Karpas-422 (cell line): ENCODE measurements around the gene NOL4L. TPM values are rescaled to one million over a fixed set of nuclear protein-coding genes. Genes with fewer than 3 reads are reported as not detected.

ENCODE experiments used
- DNase-seq: peaks from one replicate; pipeline ENCODE4 v3.0.0-alpha.2; 2015
- H2AFZ ChIP-seq: fragments of 200-600 bp; sonication (generic); 2 replicates; pipeline ENCODE4 v1.6.1; 2014; ENCODE audit warnings: antibody characterized with exemption, low read length, mixed read lengths
- H3K27ac ChIP-seq: fragments of 200-600 bp; sonication (generic); 2 replicates; pipeline ENCODE4 v1.5.1; 2014; ENCODE audit warnings: mild to moderate bottlenecking, low read length, moderate library complexity
- H3K27me3 ChIP-seq: fragments of 200-600 bp; sonication (generic); 2 replicates; pipeline ENCODE4 v1.6.1; 2014; ENCODE audit warnings: low read length, mixed read lengths
- H3K36me3 ChIP-seq: fragments of 200-600 bp; sonication (generic); 2 replicates; pipeline ENCODE4 v1.6.1; 2014; ENCODE audit warnings: low read length, mixed read lengths; ENCODE audit not compliant: insufficient read depth
- H3K4me1 ChIP-seq: fragments of 200-600 bp; sonication (generic); 2 replicates; pipeline ENCODE4 v1.6.1; 2014; ENCODE audit warnings: mild to moderate bottlenecking, low read length, mixed read lengths
- H3K4me2 ChIP-seq: fragments of 200-600 bp; sonication (generic); 2 replicates; pipeline ENCODE4 v1.6.1; 2014; ENCODE audit warnings: low read length, low read depth, mild to moderate bottlenecking; ENCODE audit not compliant: poor library complexity, severe bottlenecking
- H3K4me3 ChIP-seq: fragments of 200-600 bp; sonication (generic); 2 replicates; pipeline ENCODE4 v1.5.1; 2014; ENCODE audit warnings: mild to moderate bottlenecking, antibody characterized with exemption, low read length, mixed read lengths
- H3K79me2 ChIP-seq: fragments of 200-600 bp; sonication (generic); 2 replicates; pipeline ENCODE4 v1.6.1; 2014; ENCODE audit warnings: mild to moderate bottlenecking, low read length, mixed read lengths
- H3K9ac ChIP-seq: fragments of 200-600 bp; sonication (generic); 2 replicates; pipeline ENCODE4 v1.6.0; 2014; ENCODE audit warnings: low read length
- H3K9me2 ChIP-seq: fragments of 200-600 bp; sonication (generic), shearing (Covaris generic); replicated peaks from 2 replicates; pipeline ENCODE4 v1.6.0; 2014; ENCODE audit warnings: mild to moderate bottlenecking, low read length, moderate library complexity; ENCODE audit not compliant: insufficient read depth
- H3K9me3 ChIP-seq: fragments of 300-700, 200-600 bp; sonication (generic); 2 replicates; pipeline ENCODE4 v1.6.1; 2014; ENCODE audit warnings: low read length, mixed read lengths
- H4K20me1 ChIP-seq: fragments of 200-600 bp; sonication (generic); 2 replicates; pipeline ENCODE4 v1.6.1; 2014; ENCODE audit warnings: mild to moderate bottlenecking, antibody characterized with exemption, low read length, low read depth; ENCODE audit not compliant: insufficient read depth
- total RNA-seq: library from RNA; depleted of rRNA; stranded (reverse); fragments of >200 nt; shearing (Covaris generic); gene quantifications from 2 replicates; pipeline ENCODE4 v1.2.3, GENCODE V29; 2014; ENCODE audit warnings: low replicate concordance

Gene NOL4L
- total RNA-seq, 1 experiment from 2014 or later, result 1.5 TPM

- Histone ChIP-seq H3K4me2 (no peak overlapping the region), H3K36me3 (no peaks in the 10 kb centered on the region), H3K27me3 (no peaks in the 10 kb centered on the region), H3K27ac (no peak overlapping the region), H3K9me2 (no peaks in the 10 kb centered on the region), H3K4me3 (no peak overlapping the region), H3K4me1 (peaks cover 8% of the 10 kb centered on the region), H4K20me1 (no peaks in the 10 kb centered on the region), H3K9ac (no peak overlapping the region), H3K9me3 (no peaks in the 10 kb centered on the region), H2AFZ (no peak overlapping the region), H3K79me2 (no peaks in the 10 kb centered on the region)
- DNase-seq, result peak; percentile 31
These were observed 41.3 kb upstream of the NOL4L start for GRCh38 chr20:32626407-32626806.

GRCh38 chr20:32625996-32626395 lies 40.9 kb upstream of the NOL4L start:
- no peak overlapping the region for H2AFZ ChIP-seq
- H3K4me1 ChIP-seq, result peaks cover 8% of the 10 kb centered on the region
- no peaks in the 10 kb centered on the region for H4K20me1 ChIP-seq
- no peak overlapping the region for H3K4me2 ChIP-seq
- DNase-seq, result no peak
- H3K79me2 ChIP-seq, result no peaks in the 10 kb centered on the region
- no peaks in the 10 kb centered on the region for H3K27me3 ChIP-seq
- H3K9me3 ChIP-seq, result no peaks in the 10 kb centered on the region
- no peak overlapping the region for H3K4me3 ChIP-seq
- no peak overlapping the region for H3K9ac ChIP-seq
- no peaks in the 10 kb centered on the region for H3K36me3 ChIP-seq
- H3K27ac ChIP-seq, result no peak overlapping the region
- H3K9me2 ChIP-seq, result no peaks in the 10 kb centered on the region

GRCh38 chr20:32624687-32625345 lies 39.7 kb upstream of the NOL4L start:
- DNase-seq, result no peak
- Histone ChIP-seq H3K4me3 (no peak overlapping the region), H3K4me1 (peaks cover 8% of the 10 kb centered on the region), H4K20me1 (no peaks in the 10 kb centered on the region), H3K36me3 (no peaks in the 10 kb centered on the region), H2AFZ (no peak overlapping the region), H3K27ac (no peak overlapping the region), H3K4me2 (no peak overlapping the region), H3K9me3 (no peaks in the 10 kb centered on the region), H3K9ac (no peak overlapping the region), H3K79me2 (no peaks in the 10 kb centered on the region), H3K27me3 (no peaks in the 10 kb centered on the region), H3K9me2 (no peaks in the 10 kb centered on the region)

- Histone ChIP-seq H3K27me3 (no peaks in the 10 kb centered on the region), H3K79me2 (no peaks in the 10 kb centered on the region), H3K4me2 (no peak overlapping the region), H3K36me3 (no peaks in the 10 kb centered on the region), H3K27ac (no peak overlapping the region), H3K9me3 (no peaks in the 10 kb centered on the region), H3K4me1 (peaks cover 8% of the 10 kb centered on the region), H3K9ac (no peak overlapping the region), H3K4me3 (no peak overlapping the region), H4K20me1 (no peaks in the 10 kb centered on the region), H2AFZ (no peak overlapping the region), H3K9me2 (no peaks in the 10 kb centered on the region)
- no peak for DNase-seq
These were observed 38.6 kb upstream of the NOL4L start for GRCh38 chr20:32623667-32624157.

- no peaks in the 10 kb centered on the region for H3K9me3 ChIP-seq
- H3K36me3 ChIP-seq, result no peaks in the 10 kb centered on the region
- H3K79me2 ChIP-seq, result no peaks in the 10 kb centered on the region
- no peak overlapping the region for H3K9ac ChIP-seq
- no peaks in the 10 kb centered on the region for H3K27me3 ChIP-seq
- peaks cover 8% of the 10 kb centered on the region for H3K4me1 ChIP-seq
- H3K4me3 ChIP-seq, result no peak overlapping the region
- H3K27ac ChIP-seq, result no peak overlapping the region
- H4K20me1 ChIP-seq, result no peaks in the 10 kb centered on the region
- no peak overlapping the region for H2AFZ ChIP-seq
- no peak for DNase-seq
- no peaks in the 10 kb centered on the region for H3K9me2 ChIP-seq
- H3K4me2 ChIP-seq, result no peak overlapping the region
These were observed 37.7 kb upstream of the NOL4L start for GRCh38 chr20:32622585-32623468.

GRCh38 chr20:32621891-32622584 lies 36.9 kb upstream of the NOL4L start:
- H3K9me2 ChIP-seq, result no peaks in the 10 kb centered on the region
- no peak overlapping the region for H2AFZ ChIP-seq
- no peak overlapping the region for H3K4me2 ChIP-seq
- no peak overlapping the region for H3K9ac ChIP-seq
- no peaks in the 10 kb centered on the region for H3K27me3 ChIP-seq
- H3K4me1 ChIP-seq, result peaks cover under 1% of the 10 kb centered on the region; the same call in 1 of the 2 replicates
- no peak overlapping the region for H3K4me3 ChIP-seq
- H4K20me1 ChIP-seq, result no peaks in the 10 kb centered on the region
- no peak for DNase-seq
- no peaks in the 10 kb centered on the region for H3K36me3 ChIP-seq
- no peaks in the 10 kb centered on the region for H3K9me3 ChIP-seq
- no peaks in the 10 kb centered on the region for H3K79me2 ChIP-seq
- H3K27ac ChIP-seq, result no peak overlapping the region

GRCh38 chr20:32621071-32621890 lies 36.1 kb upstream of the NOL4L start:
- Histone ChIP-seq H3K27ac (no peak overlapping the region), H4K20me1 (no peaks in the 10 kb centered on the region), H2AFZ (no peak overlapping the region), H3K4me1 (no peaks in the 10 kb centered on the region), H3K79me2 (no peaks in the 10 kb centered on the region), H3K4me2 (no peak overlapping the region), H3K9me3 (no peaks in the 10 kb centered on the region), H3K4me3 (no peak overlapping the region), H3K9ac (no peak overlapping the region), H3K36me3 (no peaks in the 10 kb centered on the region), H3K9me2 (no peaks in the 10 kb centered on the region), H3K27me3 (no peaks in the 10 kb centered on the region)
- DNase-seq, result no peak
